RCC 7860 (cell line): Measurements from ENCODE around the gene TTC28.
"Not testable (repeated sequence)": the region's sequence is repeated elsewhere in the genome, so short reads cannot be mapped to it uniquely, and the experiment has no call there.

Source experiments
- DNase-seq: peaks from one replicate; pipeline ENCODE4 v3.0.0-alpha.2; 2015; ENCODE audit warnings: low spot score
- FAIRE-seq: peaks from 2 replicates; lab custom pipeline; 2012; peaks lifted over from hg19 to GRCh38; lab: Jason Lieb, UNC

The TTC28 gene

GRCh38 chr22:28091486-28091885, 588.2 kb downstream of the TTC28 start:
- DNase-seq (no peak), FAIRE-seq (no peak)

- FAIRE-seq, DNase-seq: not testable (repeated sequence)
Measured at GRCh38 chr22:28089541-28089940, 590.1 kb downstream of the TTC28 start.

GRCh38 chr22:28077166-28077565, 602.5 kb downstream of the TTC28 start:
- no peak for DNase-seq
- no peak for FAIRE-seq

GRCh38 chr22:28075358-28075981, 604.2 kb downstream of the TTC28 start:
- FAIRE-seq, result peak; percentile 43
- DNase-seq, result peak; percentile 48

- no peak for DNase-seq
- no peak for FAIRE-seq
Measured at GRCh38 chr22:28074526-28074925, 605.1 kb downstream of the TTC28 start.

GRCh38 chr22:28072066-28072465, 607.6 kb downstream of the TTC28 start:
- DNase-seq (no peak), FAIRE-seq (no peak)

- FAIRE-seq (no peak), DNase-seq (no peak)
Measured at GRCh38 chr22:28068826-28069225, 610.8 kb downstream of the TTC28 start.

GRCh38 chr22:28064920-28065319, 614.7 kb downstream of the TTC28 start:
- no peak for FAIRE-seq
- DNase-seq, result no peak

GRCh38 chr22:28063656-28064055, 616.0 kb downstream of the TTC28 start:
- DNase-seq (no peak), FAIRE-seq (no peak)

GRCh38 chr22:28060594-28060993, 619.0 kb downstream of the TTC28 start:
- not testable (repeated sequence) for FAIRE-seq

GRCh38 chr22:28058036-28058435, 621.6 kb downstream of the TTC28 start:
- no peak for FAIRE-seq
- no peak for DNase-seq

More at GRCh38 chr22:28060594-28060993, 619.0 kb downstream of the TTC28 start:
- not testable (repeated sequence) for DNase-seq

GRCh38 chr22:28054819-28055208, 624.8 kb downstream of the TTC28 start:
- DNase-seq (no peak), FAIRE-seq (no peak)

- FAIRE-seq, result no peak
Measured at GRCh38 chr22:28053896-28054818, 625.5 kb downstream of the TTC28 start.

GRCh38 chr22:28052825-28053269, 626.8 kb downstream of the TTC28 start:
- no peak for FAIRE-seq
- no peak for DNase-seq

More at GRCh38 chr22:28053896-28054818, 625.5 kb downstream of the TTC28 start:
- DNase-seq, result no peak

- DNase-seq, result peak; percentile 25
- FAIRE-seq, result no peak
Measured at GRCh38 chr22:28051787-28052356, 627.8 kb downstream of the TTC28 start.

- FAIRE-seq (no peak), DNase-seq (no peak)
Measured at GRCh38 chr22:28051091-28051786, 628.4 kb downstream of the TTC28 start.

GRCh38 chr22:28048529-28048928, 631.1 kb downstream of the TTC28 start:
- FAIRE-seq (no peak), DNase-seq (no peak)

- FAIRE-seq (no peak), DNase-seq (no peak)
Measured at GRCh38 chr22:28047740-28048139, 631.9 kb downstream of the TTC28 start.

GRCh38 chr22:28046100-28046499, 633.5 kb downstream of the TTC28 start:
- FAIRE-seq (no peak), DNase-seq (no peak)

- DNase-seq (no peak), FAIRE-seq (no peak)
Measured at GRCh38 chr22:28044546-28045173, 635.0 kb downstream of the TTC28 start.
